GM12873 (cell line): ENCODE measurements around the gene GRIA3.

Source experiments
- CTCF ChIP-seq: IDR thresholded peaks from 2 replicates; pipeline ENCODE4 v1.5.1; 2012; ENCODE audit warnings: low read depth, mild to moderate bottlenecking, moderate library complexity, low read length, control low read depth; ENCODE audit not compliant: insufficient read depth; ENCODE audit errors: missing control alignments

GRIA3 gene

GRCh38 chrX:123291623-123292022 is 107.5 kb downstream of the GRIA3 start:
- TF ChIP-seq CTCF: no peak

- TF ChIP-seq CTCF: no peak
Observed at GRCh38 chrX:123298026-123298425, 113.9 kb downstream of the GRIA3 start.

GRCh38 chrX:123303429-123303828 is 119.4 kb downstream of the GRIA3 start:
- no peak for TF ChIP-seq CTCF

- no peak for TF ChIP-seq CTCF
Observed at GRCh38 chrX:123308658-123309057, 124.6 kb downstream of the GRIA3 start.

- TF ChIP-seq CTCF: no peak
Observed at GRCh38 chrX:123310112-123310511, 126.0 kb downstream of the GRIA3 start.

- no peak for TF ChIP-seq CTCF
Observed at GRCh38 chrX:123311486-123311885, 127.4 kb downstream of the GRIA3 start.

DNA sequence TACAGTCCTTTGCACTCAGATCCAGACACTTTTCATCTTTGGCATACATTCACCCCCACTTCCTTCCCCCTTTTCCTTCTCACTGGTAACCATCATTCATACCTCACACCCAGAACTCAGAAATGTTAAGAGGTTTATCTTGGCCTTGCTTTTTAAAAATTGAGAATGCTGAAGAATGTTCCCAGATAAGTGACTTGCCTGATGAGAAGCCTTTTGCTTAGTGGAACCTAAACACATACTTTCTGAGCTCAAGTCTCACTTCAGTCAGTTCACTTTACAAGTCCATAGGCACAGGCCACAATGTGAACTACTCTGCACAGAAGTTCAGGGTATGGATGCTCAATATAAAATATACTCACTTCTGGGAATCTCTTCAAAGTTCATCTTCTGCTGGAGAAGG is 129.4 kb downstream of the GRIA3 start:
- no peak for TF ChIP-seq CTCF
